K562 (cell line): ENCODE data around the gene SBK1. TPM values are rescaled to one million over a fixed set of nuclear protein-coding genes. Genes with fewer than 3 reads are reported as not detected.
A peak's percentile ranks its signal among the peaks of the same experiment; 100 is the strongest.

Experiments used
- ATAC-seq: fragments of 200-7000 bp; cut with Tn5 transposase; 3 replicates; pipeline ENCODE4 v1.9.1; 2020; ENCODE audit warnings: moderate library complexity
- BruUV-seq: library from RNA; stranded (reverse); fragments of 400-500 nt; replicated peaks from 2 replicates; lab custom pipeline; 2021; lab: Mats Ljungman, UMichigan
- CTCF ChIA-PET: fragments of 300-600 bp; formaldehyde crosslinking; extraction: SDS; loops from one replicate; lab custom pipeline; 2021; ENCODE audit warnings: low intra/inter-chr PET ratio; lab: Yijun Ruan, JAX
- POLR2A ChIA-PET: fragments of 300-600, 350-650 bp; sonication (Branson Sonifier 250); formaldehyde crosslinking; extraction: SDS; loops from one replicate; lab custom pipeline; 2021; ENCODE audit warnings: antibody characterized with exemption, inconsistent platforms; lab: Yijun Ruan, JAX
- DNase-seq, 4 experiments: peaks; one replicate each; pipeline versions ENCODE4 v3.0.0 to v3.0.0-alpha.2; 2011 to 2018; ENCODE audit warnings: low spot score in 3 of 4, mixed read lengths in 3 of 4; ENCODE audit errors: extremely low read depth in 1 of 4
- FAIRE-seq: peaks from 2 replicates; lab custom pipeline; 2011; peaks lifted over from hg19 to GRCh38; lab: Jason Lieb, UNC
- H2AFZ ChIP-seq: 2 replicates; pipeline ENCODE4 v1.6.0; 2011; ENCODE audit warnings: low read depth, low read length, control low read depth, inconsistent platforms
- H3K27ac ChIP-seq: fragments of 200-600 bp; 3 replicates; pipeline ENCODE4 v1.8.0; 2011; ENCODE audit warnings: low read depth, mild to moderate bottlenecking, control low read depth, inconsistent platforms, low read length, moderate library complexity, mixed read lengths; ENCODE audit errors: extremely low read depth
- H3K27me3 ChIP-seq, 2 experiments: fragments of 300-600 bp in 1 of 2; 2 replicates in 1 of 2; 3 replicates in 1 of 2; pipeline versions ENCODE4 v1.6.0 to v1.8.0; 2011; ENCODE audit warnings: inconsistent platforms in 2 of 2, low read length in 2 of 2, mild to moderate bottlenecking in 1 of 2, mixed read lengths in 1 of 2, moderate library complexity in 1 of 2; ENCODE audit not compliant: control insufficient read depth in 2 of 2, insufficient read depth in 2 of 2
- H3K36me3 ChIP-seq: fragments of 300-600 bp; 3 replicates; pipeline ENCODE4 v1.8.0; 2011; ENCODE audit warnings: mild to moderate bottlenecking, low read length, inconsistent platforms; ENCODE audit not compliant: control insufficient read depth, insufficient read depth
- H3K4me1 ChIP-seq, 2 experiments: fragments of 200-600 bp in 1 of 2; replicated peaks in 1 of 2; 2 replicates in 1 of 2; 3 replicates in 1 of 2; pipeline versions ENCODE4 v1.5.1 to v1.8.0; 2011; ENCODE audit warnings: inconsistent platforms in 2 of 2, low read length in 2 of 2, mild to moderate bottlenecking in 1 of 2, mixed read lengths in 1 of 2, moderate library complexity in 1 of 2; ENCODE audit not compliant: control insufficient read depth in 2 of 2, insufficient read depth in 2 of 2
- H3K4me2 ChIP-seq: 2 replicates; pipeline ENCODE4 v1.6.1; 2011; ENCODE audit warnings: low read length, control low read depth, inconsistent platforms, mixed read lengths; ENCODE audit not compliant: insufficient read depth
- H3K4me3 ChIP-seq: fragments of 200-600 bp; sonication (generic), shearing (Covaris generic); 2 replicates; pipeline ENCODE4 v1.5.1; 2016; ENCODE audit warnings: control low read depth, inconsistent platforms
- H3K79me2 ChIP-seq: fragments of 200-600 bp; 3 replicates; pipeline ENCODE4 v1.8.0; 2011; ENCODE audit warnings: low read length, inconsistent platforms; ENCODE audit not compliant: control insufficient read depth, insufficient read depth
- H3K9ac ChIP-seq, 2 experiments: 2 replicates each; pipeline versions ENCODE4 v1.6.0 to v1.6.1; 2011; ENCODE audit warnings: low read depth in 2 of 2, low read length in 2 of 2, control low read depth in 1 of 2, inconsistent platforms in 1 of 2, mild to moderate bottlenecking in 1 of 2, mixed read lengths in 1 of 2; ENCODE audit not compliant: insufficient read depth in 1 of 2
- H3K9me1 ChIP-seq: one replicate; pipeline ENCODE4 v1.6.0; 2011; ENCODE audit warnings: inconsistent platforms, mild to moderate bottlenecking, low read length, moderate library complexity; ENCODE audit not compliant: control insufficient read depth, insufficient read depth
- H3K9me3 ChIP-seq: replicated peaks from 2 replicates; pipeline ENCODE4 v1.5.1; 2011; ENCODE audit warnings: low read depth, low read length, inconsistent platforms; ENCODE audit not compliant: control insufficient read depth, insufficient read depth
- H4K20me1 ChIP-seq: replicated peaks from 2 replicates; pipeline ENCODE4 v1.6.1; 2011; ENCODE audit warnings: low read length, inconsistent platforms, mixed read lengths; ENCODE audit not compliant: control insufficient read depth, insufficient read depth
- BDP1 ChIP-seq: IDR thresholded peaks from 3 replicates; pipeline ENCODE4 v1.6.1; 2011; ENCODE audit not compliant: insufficient read length, insufficient read depth
- CHD4 ChIP-seq: fragments of 200-600 bp; sonication (generic); IDR thresholded peaks from 3 replicates; pipeline ENCODE4 v1.6.1; 2012; ENCODE audit warnings: low read depth, mild to moderate bottlenecking, mixed read lengths, low read length, inconsistent platforms; ENCODE audit not compliant: insufficient read depth, insufficient replicate concordance, poor library complexity, severe bottlenecking
- CREB3L1 ChIP-seq: fragments of 450-650 bp; IDR thresholded peaks from 2 replicates; pipeline ENCODE4 v1.6.1; 2014; ENCODE audit warnings: low read depth, mild to moderate bottlenecking, moderate library complexity, borderline replicate concordance
- CTCFL ChIP-seq: IDR thresholded peaks from 2 replicates; pipeline ENCODE4 v1.6.1; 2011; ENCODE audit warnings: borderline replicate concordance, low read depth, mild to moderate bottlenecking, moderate library complexity, low read length; ENCODE audit not compliant: insufficient read depth, poor library complexity, severe bottlenecking
- PHF20 ChIP-seq: fragments of 450-650 bp; IDR thresholded peaks from 2 replicates; pipeline ENCODE4 v1.6.1; 2018; ENCODE audit not compliant: partially characterized antibody
- POLR2B ChIP-seq: fragments of 450-650 bp; IDR thresholded peaks from 2 replicates; pipeline ENCODE4 v1.6.1; 2018; ENCODE audit warnings: low read depth; ENCODE audit not compliant: partially characterized antibody
- TFE3 ChIP-seq: fragments of 450-650 bp; formaldehyde crosslinking; IDR thresholded peaks from 2 replicates; pipeline ENCODE4 v1.4.0; 2020; ENCODE audit warnings: mild to moderate bottlenecking, mixed read lengths
- USF2 ChIP-seq: sonication (generic); formaldehyde crosslinking; IDR thresholded peaks from 2 replicates; pipeline ENCODE4 v1.5.0; 2020; ENCODE audit warnings: missing genetic modification reagents
- WGBS: fragments of 100-300 bp; shearing (Covaris generic); methylation state at CpG from one replicate; pipeline ENCODE4 v1.1.6; 2016; ENCODE audit warnings: low coverage, mixed read lengths; ENCODE audit not compliant: insufficient coverage; ENCODE audit errors: missing lambda C conversion rate; 5-methylcytosine and 5-hydroxymethylcytosine counted together
- in situ Hi-C: fragments of 300-500 bp; cut with MboI; formaldehyde crosslinking; loops from 4 replicates; pipeline ENCODE4 v1.15.0; 2018; ENCODE audit warnings: inconsistent platforms, mixed read lengths
- intact Hi-C: fragments of 100-400 bp; cut with micrococcal nuclease; formaldehyde crosslinking; loops from 2 replicates; pipeline ENCODE4 v1.14.2; 2022
- polyA plus RNA-seq, 8 experiments: library from polyadenylated mRNA; depleted of rRNA in 4 of 8; stranded (reverse) in 5 of 8; unstranded in 3 of 8; fragments of >200 nt; fragmentation: Nextera tagmentation in 2 of 8; fragmentation: Illumina TruSeq in 1 of 8; extraction: Ambion mirVana in 2 of 8; extraction: Trizol in 1 of 8; gene quantifications; 2 replicates each; pipeline versions ENCODE4 v1.2.1 to v1.2.3, GENCODE V29; 2011 to 2014; ENCODE audit warnings: inconsistent platforms in 1 of 8, missing spikeins in 1 of 8
- total RNA-seq, 7 experiments: library from RNA; depleted of rRNA in 6 of 7; stranded (reverse); fragments of >200 nt in 6 of 7; fragmentation: Illumina TruSeq in 2 of 7; extraction: Trizol in 2 of 7; gene quantifications; 2 replicates each; pipeline versions ENCODE4 v1.2.1 to v1.2.3, GENCODE V29; 2011 to 2021; ENCODE audit warnings: low replicate concordance in 1 of 7

The SBK1 gene
- total and polyA plus RNA-seq, 9 of the 15 experiments (the other 6 are each of a cell fraction or from before 2014, with no cell fraction given): 0.01 to 0.07 (median 0.03) TPM; not detected in 6

- no peak for TF ChIP-seq CTCFL
Measured at GRCh38 chr16:28294201-28294600, 1.9 kb downstream of the SBK1 start (continued).

- ChIA-PET POLR2A (interaction anchor here (0.7 kb wide), 1 partner anchor 9 kb away, joined by 3 read pairs; no protein-coding TSS in a partner anchor), CTCF (no interaction called here)
- Histone ChIP-seq H2AFZ (no peak overlapping the region), H3K9me1 (no peaks in the 10 kb centered on the region), H3K9me3 (no peaks in the 10 kb centered on the region), H3K4me1 (peaks cover 4 to 14% of the 10 kb centered on the region in 2 experiments; a peak in 3 of 5 replicates), H3K27ac (no peak overlapping the region), H3K27me3 (peaks cover 8 to 37% of the 10 kb centered on the region in 2 experiments; a peak in 4 of 5 replicates), H4K20me1 (peaks cover 15% of the 10 kb centered on the region), H3K4me3 (no peak overlapping the region), H3K4me2 (no peak overlapping the region), H3K79me2 (no peaks in the 10 kb centered on the region), H3K9ac (no peak overlapping the region; a peak in 1 of 4 replicates), H3K36me3 (no peaks in the 10 kb centered on the region)
- in situ Hi-C loops (no loop called here), intact Hi-C loops (no loop called here)
- DNase-seq: no peak
- BruUV-seq: no TSS peak
- WGBS: 4% methylated on average over 11 of the region's 11 CpGs
- ATAC-seq: no peak
- FAIRE-seq: no peak
- TF ChIP-seq USF2 (peak; percentile 35; the same call in 1 of the 2 replicates), CHD4 (no peak), TFE3 (CRISPR knock-in tag) (no peak), BDP1 (no peak), PHF20 (no peak), POLR2B (no peak), CREB3L1 (no peak)
Measured at GRCh38 chr16:28295276-28295675, 3.0 kb downstream of the SBK1 start.
